Endodermal cell (in vitro differentiated cells): Measurements from ENCODE around the gene CCDC171. TPM values are rescaled to one million over a fixed set of nuclear protein-coding genes. Genes with fewer than 3 reads are reported as not detected.

Experiments
- DNase-seq: peaks from one replicate; pipeline ENCODE4 v3.0.0-alpha.2; 2017
- H3K27ac ChIP-seq: 2 replicates; pipeline ENCODE4 v1.5.1; 2013; ENCODE audit warnings: mild to moderate bottlenecking, low read depth, low read length, moderate library complexity
- H3K27me3 ChIP-seq: 2 replicates; pipeline ENCODE4 v1.6.1; 2013; ENCODE audit warnings: mild to moderate bottlenecking, low read length, moderate library complexity; ENCODE audit not compliant: insufficient read depth, control insufficient read depth, poor library complexity, severe bottlenecking
- H3K36me3 ChIP-seq: 2 replicates; pipeline ENCODE4 v1.7.0; 2013; ENCODE audit warnings: mild to moderate bottlenecking, low read length, moderate library complexity; ENCODE audit not compliant: control insufficient read depth, insufficient read depth
- H3K4me1 ChIP-seq: one replicate; pipeline ENCODE4 v1.7.0; 2013; ENCODE audit warnings: low read length; ENCODE audit not compliant: control insufficient read depth, insufficient read depth
- H3K4me3 ChIP-seq: 2 replicates; pipeline ENCODE4 v1.5.1; 2013; ENCODE audit warnings: mild to moderate bottlenecking, low read length, moderate library complexity
- H3K9ac ChIP-seq: 2 replicates; pipeline ENCODE4 v1.6.1; 2013; ENCODE audit warnings: mild to moderate bottlenecking, low read length, moderate library complexity; ENCODE audit not compliant: poor library complexity, severe bottlenecking; ENCODE audit errors: extremely low read depth
- H3K9me3 ChIP-seq: 2 replicates; pipeline ENCODE4 v1.6.1; 2013; ENCODE audit warnings: mild to moderate bottlenecking, low read length, moderate library complexity; ENCODE audit not compliant: control insufficient read depth
- H3K27ac Mint-ChIP-seq: 2 replicates; pipeline ENCODE4 v1.8.0; 2020; ENCODE audit warnings: mixed read lengths
- H3K27me3 Mint-ChIP-seq: 2 replicates; pipeline ENCODE4 v1.8.0; 2021; ENCODE audit warnings: mild to moderate bottlenecking, mixed read lengths; ENCODE audit not compliant: insufficient read depth
- H3K36me3 Mint-ChIP-seq: 2 replicates; pipeline ENCODE4 v1.8.0; 2020; ENCODE audit warnings: low read depth, mixed read lengths
- H3K4me1 Mint-ChIP-seq: 2 replicates; pipeline ENCODE4 v1.8.0; 2020; ENCODE audit warnings: mixed read lengths
- H3K4me3 Mint-ChIP-seq: 2 replicates; pipeline ENCODE4 v1.8.0; 2020; ENCODE audit warnings: mild to moderate bottlenecking, moderate library complexity, mixed read lengths
- H3K9me3 Mint-ChIP-seq: 2 replicates; pipeline ENCODE4 v1.8.0; 2020; ENCODE audit warnings: mild to moderate bottlenecking, mixed read lengths
- CTCF ChIP-seq: fragments of 200-600 bp; sonication (generic); conservative IDR thresholded peaks from 2 replicates; pipeline ENCODE4 v1.5.0; 2021; ENCODE audit warnings: antibody characterized with exemption, mild to moderate bottlenecking
- WGBS, 2 experiments: methylation state at CpG; one replicate each; pipeline versions ENCODE4 v1.1.5 to v1.1.7; 2013; ENCODE audit warnings: missing lambda C conversion rate in 2 of 2, mixed read lengths in 1 of 2; ENCODE audit not compliant: insufficient coverage in 1 of 2, insufficient read length in 1 of 2; 5-methylcytosine and 5-hydroxymethylcytosine counted together
- total RNA-seq, 2 donors: library from RNA; stranded (reverse); fragmentation: NEBNext Ultra II Directional in 1 of 2; extraction: Animal tissue kit (Norgen Biotek cat#: 25700) in 1 of 2; gene quantifications; 2 replicates in 1 of 2; 3 replicates in 1 of 2; pipeline ENCODE4 v1.2.1, GENCODE V29; 2021

The CCDC171 gene
- total RNA-seq, 2 donors from 2014 or later: 6.3 to 6.8 TPM

- H3K9me3 ChIP-seq: no peaks in the 10 kb centered on the region
- no peak overlapping the region for H3K27ac ChIP-seq
- no peak for DNase-seq
- no peak overlapping the region for H3K4me3 ChIP-seq
- H3K4me1 ChIP-seq: no peaks in the 10 kb centered on the region
- Mint-ChIP-seq H3K27ac (no peak overlapping the region), H3K4me1 (no peaks in the 10 kb centered on the region), H3K27me3 (no peaks in the 10 kb centered on the region), H3K4me3 (no peak overlapping the region), H3K9me3 (peaks cover 9% of the 10 kb centered on the region), H3K36me3 (no peaks in the 10 kb centered on the region)
- H3K9ac ChIP-seq: no peak overlapping the region
- no peaks in the 10 kb centered on the region for H3K27me3 ChIP-seq
- H3K36me3 ChIP-seq: no peaks in the 10 kb centered on the region
- TF ChIP-seq CTCF: no peak
Measured at GRCh38 chr9:15670246-15670645, 117.4 kb downstream of the CCDC171 start.

DNA sequence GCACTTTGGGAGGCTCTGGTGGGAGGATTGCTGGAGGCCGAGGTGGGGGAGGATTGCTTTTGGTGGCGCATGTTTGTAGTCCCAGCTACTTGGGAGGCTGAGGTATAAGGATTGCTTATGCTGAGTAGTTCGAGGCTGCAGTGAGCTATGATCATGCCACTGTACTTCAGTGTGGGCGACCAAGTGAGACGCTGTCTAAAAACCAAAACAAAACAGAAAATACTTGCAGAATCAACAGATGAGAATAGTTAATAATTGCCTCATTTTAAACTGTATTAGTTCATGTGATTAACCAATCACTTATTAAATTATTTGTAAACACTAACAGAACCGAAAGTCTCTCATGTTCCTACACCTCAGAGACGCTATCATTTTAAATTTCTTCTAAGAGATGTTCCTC lies 118.1 kb downstream of the CCDC171 start:
- Mint-ChIP-seq H3K4me3 (no peak overlapping the region), H3K27ac (no peak overlapping the region), H3K36me3 (no peaks in the 10 kb centered on the region), H3K9me3 (peaks cover 9% of the 10 kb centered on the region), H3K27me3 (no peaks in the 10 kb centered on the region), H3K4me1 (no peaks in the 10 kb centered on the region)
- H3K36me3 ChIP-seq: no peaks in the 10 kb centered on the region
- 92 to 93% methylated on average over 2 to 7 of the region's 7 CpGs for WGBS, 2 experiments
- no peaks in the 10 kb centered on the region for H3K9me3 ChIP-seq
- DNase-seq: no peak
- no peaks in the 10 kb centered on the region for H3K4me1 ChIP-seq
- TF ChIP-seq CTCF: no peak
- no peak overlapping the region for H3K4me3 ChIP-seq
- H3K9ac ChIP-seq: no peak overlapping the region
- no peak overlapping the region for H3K27ac ChIP-seq
- no peaks in the 10 kb centered on the region for H3K27me3 ChIP-seq

GRCh38 chr9:15693701-15694100 lies 140.9 kb downstream of the CCDC171 start:
- Mint-ChIP-seq H3K36me3 (peaks cover under 1% of the 10 kb centered on the region), H3K9me3 (peaks cover 3% of the 10 kb centered on the region), H3K4me3 (no peak overlapping the region), H3K27me3 (no peaks in the 10 kb centered on the region), H3K4me1 (no peaks in the 10 kb centered on the region), H3K27ac (no peak overlapping the region)
- Histone ChIP-seq H3K27ac (no peak overlapping the region), H3K4me1 (no peaks in the 10 kb centered on the region), H3K36me3 (no peaks in the 10 kb centered on the region), H3K4me3 (no peak overlapping the region), H3K9ac (no peak overlapping the region), H3K27me3 (no peaks in the 10 kb centered on the region), H3K9me3 (no peaks in the 10 kb centered on the region)
- DNase-seq: no peak
- TF ChIP-seq CTCF: no peak
